ENCODE results near the gene PRKAG2. TPM values are rescaled to one million over a fixed set of nuclear protein-coding genes. Genes with fewer than 3 reads are reported as not detected.

Gene PRKAG2
- total RNA-seq, 1 donor from 2014 or later = 130 TPM

GRCh38 chr7:151699928-151700319 is 177.0 kb downstream of the PRKAG2 start:
- Histone ChIP-seq H3K9me3 (replicated peaks) (no peaks in the 10 kb centered on the region), H3K4me3 (no peak overlapping the region), H3K36me3 (no peaks in the 10 kb centered on the region), H3K27me3 (ENCODE audit: low read depth) (no peaks in the 10 kb centered on the region), H3K27ac (replicated peaks) (peak overlapping the region; percentile 6), H3K4me1 (peaks cover 53% of the 10 kb centered on the region)
- intact Hi-C loops (cut with micrococcal nuclease) = no loop called here
- DNase-seq = no peak
- TF ChIP-seq CTCF (IDR thresholded peaks at IDR 0.05; ENCODE audit: borderline replicate concordance) = no peak

- intact Hi-C loops (cut with micrococcal nuclease) = no loop called here
- Histone ChIP-seq H3K27me3 (ENCODE audit: low read depth) (no peaks in the 10 kb centered on the region), H3K36me3 (no peaks in the 10 kb centered on the region), H3K4me3 (no peak overlapping the region), H3K27ac (replicated peaks) (no peak overlapping the region), H3K9me3 (replicated peaks) (no peaks in the 10 kb centered on the region), H3K4me1 (peaks cover 55% of the 10 kb centered on the region)
- no peak for TF ChIP-seq CTCF (IDR thresholded peaks at IDR 0.05; ENCODE audit: borderline replicate concordance)
- peak; percentile 8 for DNase-seq
These were observed 177.6 kb downstream of the PRKAG2 start for GRCh38 chr7:151699147-151699927.

- Histone ChIP-seq H3K4me3 (no peak overlapping the region), H3K4me1 (peaks cover 69% of the 10 kb centered on the region), H3K9me3 (replicated peaks) (no peaks in the 10 kb centered on the region), H3K27me3 (ENCODE audit: low read depth) (no peaks in the 10 kb centered on the region), H3K36me3 (no peaks in the 10 kb centered on the region), H3K27ac (replicated peaks) (no peak overlapping the region)
- peak; percentile 10 for DNase-seq
- intact Hi-C loops (cut with micrococcal nuclease) = no loop called here
- no peak for TF ChIP-seq CTCF (IDR thresholded peaks at IDR 0.05; ENCODE audit: borderline replicate concordance)
These were observed 179.0 kb downstream of the PRKAG2 start for GRCh38 chr7:151697942-151698341.

- peaks cover 73% of the 10 kb centered on the region for H3K4me1 ChIP-seq
- H3K27ac ChIP-seq (replicated peaks) = peak overlapping the region; percentile 87
- no peaks in the 10 kb centered on the region for H3K9me3 ChIP-seq (replicated peaks)
- H3K4me3 ChIP-seq = no peak overlapping the region
- TF ChIP-seq CTCF (IDR thresholded peaks at IDR 0.05; ENCODE audit: borderline replicate concordance) = no peak
- H3K27me3 ChIP-seq (ENCODE audit: low read depth) = no peaks in the 10 kb centered on the region
- intact Hi-C loops (cut with micrococcal nuclease) = no loop called here
- H3K36me3 ChIP-seq = no peaks in the 10 kb centered on the region
- DNase-seq = peak; percentile 11
These were observed 179.4 kb downstream of the PRKAG2 start for GRCh38 chr7:151697515-151697895.

GRCh38 chr7:151696721-151697514 is 180.0 kb downstream of the PRKAG2 start:
- H3K9me3 ChIP-seq (replicated peaks) = no peaks in the 10 kb centered on the region
- peak; percentile 16 for DNase-seq
- no peaks in the 10 kb centered on the region for H3K36me3 ChIP-seq
- peaks cover 79% of the 10 kb centered on the region for H3K4me1 ChIP-seq
- H3K27me3 ChIP-seq (ENCODE audit: low read depth) = no peaks in the 10 kb centered on the region
- peak overlapping the region; percentile 87 for H3K27ac ChIP-seq (replicated peaks)
- TF ChIP-seq CTCF (IDR thresholded peaks at IDR 0.05; ENCODE audit: borderline replicate concordance) = no peak
- no peak overlapping the region for H3K4me3 ChIP-seq
- intact Hi-C loops (cut with micrococcal nuclease) = no loop called here
